GM12873 (cell line): ENCODE results near the gene GPC5.

Source experiments
- TF ChIP-seq, protein P1 (sequence below): IDR thresholded peaks from 2 replicates; pipeline ENCODE4 v1.5.1; 2012; ENCODE audit warnings: low read depth, mild to moderate bottlenecking, moderate library complexity, low read length, control low read depth; ENCODE audit not compliant: insufficient read depth; ENCODE audit errors: missing control alignments

GPC5 gene

DNA sequence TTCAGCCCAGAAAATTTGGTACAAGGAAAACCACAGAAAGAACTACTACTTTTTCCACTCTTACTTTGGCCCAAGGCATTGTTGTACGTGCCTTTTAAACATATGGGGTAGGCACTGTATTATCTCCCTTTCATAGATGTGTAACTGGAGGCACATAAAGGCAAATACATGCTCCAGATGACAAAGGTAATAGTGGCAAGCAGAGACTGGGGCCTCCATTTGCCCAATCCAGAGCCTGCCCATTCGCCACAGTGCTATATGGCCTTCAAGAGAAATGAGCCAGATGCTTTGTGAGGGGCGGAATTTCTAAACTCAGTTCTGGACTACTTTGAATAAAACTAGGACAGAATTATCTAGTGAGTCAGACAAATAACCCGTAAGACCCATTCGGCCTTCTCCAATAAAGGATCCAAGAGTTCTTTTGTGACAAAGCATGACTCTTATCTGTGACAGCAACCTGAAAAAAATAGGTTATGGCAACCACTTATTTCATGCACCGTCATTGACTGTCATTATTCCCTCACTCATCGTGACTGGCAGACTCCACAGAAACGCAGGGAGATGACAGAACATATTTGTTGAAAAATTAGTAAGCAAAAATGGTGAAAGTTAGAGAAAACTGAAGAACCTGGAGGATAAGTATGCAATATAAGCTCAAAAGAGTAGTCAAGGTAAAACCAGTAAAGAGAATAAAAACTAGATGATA lies 1116.2 kb downstream of the GPC5 start:
- TF ChIP-seq, protein P1, sequence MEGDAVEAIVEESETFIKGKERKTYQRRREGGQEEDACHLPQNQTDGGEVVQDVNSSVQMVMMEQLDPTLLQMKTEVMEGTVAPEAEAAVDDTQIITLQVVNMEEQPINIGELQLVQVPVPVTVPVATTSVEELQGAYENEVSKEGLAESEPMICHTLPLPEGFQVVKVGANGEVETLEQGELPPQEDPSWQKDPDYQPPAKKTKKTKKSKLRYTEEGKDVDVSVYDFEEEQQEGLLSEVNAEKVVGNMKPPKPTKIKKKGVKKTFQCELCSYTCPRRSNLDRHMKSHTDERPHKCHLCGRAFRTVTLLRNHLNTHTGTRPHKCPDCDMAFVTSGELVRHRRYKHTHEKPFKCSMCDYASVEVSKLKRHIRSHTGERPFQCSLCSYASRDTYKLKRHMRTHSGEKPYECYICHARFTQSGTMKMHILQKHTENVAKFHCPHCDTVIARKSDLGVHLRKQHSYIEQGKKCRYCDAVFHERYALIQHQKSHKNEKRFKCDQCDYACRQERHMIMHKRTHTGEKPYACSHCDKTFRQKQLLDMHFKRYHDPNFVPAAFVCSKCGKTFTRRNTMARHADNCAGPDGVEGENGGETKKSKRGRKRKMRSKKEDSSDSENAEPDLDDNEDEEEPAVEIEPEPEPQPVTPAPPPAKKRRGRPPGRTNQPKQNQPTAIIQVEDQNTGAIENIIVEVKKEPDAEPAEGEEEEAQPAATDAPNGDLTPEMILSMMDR, result no peak

DNA sequence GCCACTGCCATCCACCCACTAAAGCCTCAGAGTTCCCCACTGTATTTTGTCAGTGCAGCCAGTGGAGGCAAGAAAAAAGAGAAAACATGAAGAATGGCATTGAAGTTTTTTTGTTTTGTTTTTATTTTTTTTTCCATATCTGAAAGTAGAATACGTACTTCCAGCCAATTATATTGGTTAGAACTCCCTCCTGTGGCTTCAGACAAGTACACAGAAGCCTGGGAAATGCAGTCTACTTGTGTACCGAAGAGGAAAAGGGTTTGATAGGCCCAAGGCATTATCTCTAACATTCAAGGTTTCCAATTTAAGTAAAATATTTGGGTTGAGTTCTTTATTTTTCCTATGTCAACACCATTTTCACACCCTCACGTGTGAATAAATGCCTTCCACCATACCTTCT lies 1131.9 kb downstream of the GPC5 start:
- TF ChIP-seq, protein P1, result no peak

DNA sequence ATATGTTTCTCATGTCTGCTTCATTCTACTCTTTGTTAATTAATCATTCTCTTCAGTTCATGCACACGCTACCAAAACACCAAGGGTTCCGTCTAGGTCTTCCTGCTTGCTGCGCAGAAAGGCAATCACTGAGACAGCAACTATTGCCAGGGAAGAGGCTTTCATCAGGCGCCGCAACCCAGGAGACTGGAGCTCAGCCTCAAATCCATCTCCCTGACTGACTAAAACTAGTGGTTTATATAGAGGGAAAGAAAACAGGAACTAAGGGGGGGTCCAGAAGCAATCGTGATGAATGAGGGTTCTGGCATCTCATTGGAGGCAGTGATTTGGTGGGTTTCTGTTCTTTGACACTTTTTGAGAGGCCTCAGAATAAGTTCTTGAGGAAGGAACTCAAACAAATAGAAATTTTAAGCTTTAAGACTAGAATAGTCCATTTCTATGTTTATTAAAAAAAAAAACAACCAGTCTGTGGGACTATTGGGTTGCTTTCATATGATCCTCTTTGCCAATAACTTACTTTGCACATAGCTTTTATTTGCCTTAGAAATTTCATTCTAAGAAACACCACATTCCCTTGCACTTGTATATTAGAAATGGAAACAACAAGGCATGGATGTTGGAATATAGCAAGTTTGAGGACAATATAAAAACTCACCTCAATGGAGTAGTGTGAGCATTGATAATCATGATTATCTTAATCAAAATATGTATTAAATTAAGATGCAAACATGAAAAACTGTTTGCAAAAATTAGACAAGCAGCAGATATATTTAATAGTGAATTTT lies 1137.0 kb downstream of the GPC5 start:
- TF ChIP-seq, protein P1, result no peak

DNA sequence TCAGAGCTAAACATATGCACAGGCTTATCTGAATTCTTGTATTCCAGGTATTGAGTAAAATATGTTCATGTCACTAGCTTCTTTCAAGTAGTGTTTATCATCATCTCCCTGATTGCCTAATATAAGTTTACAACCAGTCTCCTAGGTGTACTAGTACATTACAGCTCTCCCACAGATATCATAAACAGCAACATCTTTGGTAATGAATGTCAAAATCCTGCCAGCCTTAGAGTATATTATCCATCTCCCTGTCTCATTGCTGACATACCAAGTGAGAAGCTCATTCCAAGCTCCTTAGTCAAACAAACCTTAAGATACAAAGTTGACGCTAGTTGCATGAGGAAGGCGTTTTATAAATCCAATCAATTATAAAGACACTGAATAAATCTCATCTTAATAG lies 1139.0 kb downstream of the GPC5 start:
- TF ChIP-seq, protein P1, result no peak

DNA sequence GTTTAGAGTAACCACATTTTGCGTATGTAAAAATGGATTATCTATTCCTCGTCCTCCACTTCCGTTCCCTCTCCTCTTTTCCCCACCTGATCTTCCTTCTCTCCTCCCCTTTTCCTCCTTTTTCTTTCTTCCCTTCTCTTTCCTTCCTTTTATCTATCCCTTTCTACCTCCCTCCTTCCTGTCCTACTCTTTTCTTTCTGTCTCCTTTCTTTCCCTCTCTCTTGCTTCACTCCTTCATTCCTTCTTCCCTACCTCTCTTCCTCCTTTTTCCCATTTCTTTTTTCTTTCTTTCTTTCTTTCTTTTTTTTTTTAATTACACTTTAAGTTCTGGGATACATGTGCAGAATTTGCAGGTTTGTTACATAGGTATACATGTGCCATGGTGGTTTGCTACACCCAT lies 1139.7 kb downstream of the GPC5 start:
- TF ChIP-seq, protein P1, result no peak

DNA sequence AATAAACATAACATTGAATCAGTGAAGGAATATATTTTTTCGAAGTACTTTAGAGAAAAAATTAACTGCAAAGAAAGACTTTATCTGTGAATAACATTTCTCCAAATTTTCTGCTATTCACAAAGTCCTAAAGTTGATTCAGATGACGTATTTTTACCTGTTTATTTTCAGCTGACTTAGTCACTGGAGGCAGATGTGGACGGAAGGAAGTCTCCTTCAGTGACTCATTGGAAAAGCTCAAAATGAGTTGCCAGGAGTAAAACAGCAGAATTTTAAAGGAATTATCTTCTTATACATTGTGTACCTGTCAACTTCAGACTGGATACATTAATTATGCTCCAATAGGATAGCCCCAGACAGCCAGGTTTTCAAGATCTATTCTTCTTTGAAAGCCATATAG lies 1148.8 kb downstream of the GPC5 start:
- TF ChIP-seq, protein P1, result no peak

DNA sequence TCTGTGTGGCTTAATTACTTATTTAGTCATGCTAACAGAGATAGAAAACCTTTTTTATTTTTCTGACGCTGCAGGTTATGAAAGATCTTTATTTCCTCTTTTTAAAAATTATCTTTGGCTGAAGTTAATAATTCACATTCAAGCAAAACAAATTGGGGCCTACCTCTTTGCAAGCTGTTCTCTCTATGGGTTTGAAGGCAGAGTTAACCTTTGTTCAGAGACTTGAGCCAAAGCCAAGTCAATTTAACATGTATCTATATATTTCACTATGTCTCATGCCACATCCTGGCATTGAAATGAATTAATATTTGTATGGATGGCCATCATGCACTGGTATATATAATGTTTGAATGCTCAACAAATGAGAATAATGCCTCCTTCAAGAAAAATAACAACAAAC lies 1150.9 kb downstream of the GPC5 start:
- TF ChIP-seq, protein P1, result no peak
